Measurements from ENCODE around the gene NDUFA1.
"Not testable (repeated sequence)": the region's sequence is repeated elsewhere in the genome, so short reads cannot be mapped to it uniquely, and the experiment has no call there.

The NDUFA1 gene

GRCh38 chrX:119900976-119901375, 29.3 kb downstream of the NDUFA1 start:
- DNase-seq (ENCODE audit: low read depth): no peak

DNA sequence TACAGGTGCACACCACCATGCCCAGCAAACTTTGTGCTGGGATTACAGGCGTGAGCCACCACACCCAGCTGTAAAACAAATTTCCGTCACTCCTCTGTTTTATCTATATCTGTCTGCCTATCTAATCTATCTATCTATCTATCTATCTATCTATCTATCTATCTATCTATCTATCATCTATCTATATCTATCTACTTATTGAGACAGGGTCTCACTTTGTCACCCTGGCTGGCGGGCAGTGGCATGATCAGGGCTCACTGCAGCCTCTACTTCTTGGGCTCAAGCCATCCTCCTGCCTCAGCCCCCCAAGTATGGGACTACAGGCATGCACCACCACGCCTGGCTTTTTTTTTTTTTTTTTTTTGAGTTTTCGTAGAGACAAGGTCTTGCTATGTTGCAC, 44.7 kb downstream of the NDUFA1 start:
- no peak for DNase-seq (ENCODE audit: low read depth)

GRCh38 chrX:119917877-119918276, 46.2 kb downstream of the NDUFA1 start:
- no peak for DNase-seq (ENCODE audit: low read depth)

GRCh38 chrX:119919835-119920585, 48.4 kb downstream of the NDUFA1 start:
- DNase-seq (ENCODE audit: low read depth): no peak

- DNase-seq (ENCODE audit: low read depth): not testable (repeated sequence)
Observed at GRCh38 chrX:119922391-119922790, 50.8 kb downstream of the NDUFA1 start.

Data from GM04504 (cell line).